Pancreas (tissue), 10 donors: ENCODE results near the gene LDLRAD4. TPM values are rescaled to one million over a fixed set of nuclear protein-coding genes. Genes with fewer than 3 reads are reported as not detected.
A peak's percentile ranks its signal among the peaks of the same experiment; 100 is the strongest.

ENCODE experiments used
- ATAC-seq, 4 donors: fragments of 200-7000 bp; cut with Tn5 transposase; one replicate each; pipeline versions ENCODE4 v1.8.0 to v1.9.1; 2020; ENCODE audit warnings: mild to moderate bottlenecking in 4 of 4, moderate library complexity in 4 of 4
- DNase-seq, 6 donors: peaks; one replicate each; pipeline ENCODE4 v3.0.0-alpha.2; 2020
- FAIRE-seq: peaks from 2 replicates; lab custom pipeline; 2012; peaks lifted over from hg19 to GRCh38; lab: Jason Lieb, UNC
- H3K27ac ChIP-seq, 4 donors: fragments of 200-600 bp; sonication (generic); 1 replicate in 3 of 4; 2 replicates in 1 of 4; pipeline versions ENCODE4 v1.5.0 to v1.8.0; 2020
- H3K27me3 ChIP-seq, 4 donors: fragments of 200-600 bp; one replicate each; pipeline ENCODE4 v1.8.0; 2021
- H3K36me3 ChIP-seq, 3 donors: fragments of 200-600 bp; sonication (generic) in 1 of 3; one replicate each; pipeline versions ENCODE4 v1.5.0 to v1.8.0; 2020 to 2021
- H3K4me1 ChIP-seq, 3 donors: fragments of 200-600 bp; one replicate each; pipeline ENCODE4 v1.8.0; 2021
- H3K4me3 ChIP-seq, 4 donors: fragments of 200-600 bp; sonication (generic) in 2 of 4; one replicate each; pipeline versions ENCODE4 v1.5.0 to v1.8.0; 2020 to 2021
- H3K9me3 ChIP-seq, 4 donors: fragments of 200-600 bp; one replicate each; pipeline ENCODE4 v1.8.0; 2021
- WGBS, 2 donors: extraction: QIAGEN DNeasy Blood & Tissue Kit; methylation state at CpG; one replicate each; pipeline ENCODE4 v1.1.7; 2013; 5-methylcytosine and 5-hydroxymethylcytosine counted together
- intact Hi-C, 3 donors: fragments of 100-400 bp; cut with DNase I; formaldehyde crosslinking; loops; one replicate each; pipeline versions ENCODE4 v1.11.1 to v1.14.2; 2022
- polyA plus RNA-seq, 2 donors: library from polyadenylated mRNA; stranded (reverse); fragments of 200-250 nt; gene quantifications; one replicate each; pipeline ENCODE4 v1.2.3, GENCODE V29; 2013
- total RNA-seq, 6 donors: library from RNA; stranded (reverse); fragmentation: NEBNext Ultra II Directional in 4 of 6; extraction: Animal tissue kit (Norgen Biotek cat#: 25700) in 4 of 6; gene quantifications; one replicate each; pipeline versions ENCODE4 v1.2.1 to v1.2.4, GENCODE V29; 2021 to 2023
- TF ChIP-seq, protein P1 (sequence below), 4 donors: fragments of 200-600 bp; sonication (generic) in 3 of 4; IDR thresholded peaks; one replicate each; pipeline versions ENCODE4 v1.5.0 to v1.8.0; 2021; ENCODE audit warnings: antibody characterized with exemption in 4 of 4
- donor health status: healthy with polysubstance abuse.
- donor health status: DM: no; HTN: no; CAD: no; lungs with moderate emphysema.
- donor health status: DM: no; HTN: no; CAD: no.
- donor health status: control.
- donor health status: control.
- donor health status: Bipolar disorder and iron deficiency.
- donor health status: DM: yes; HTN: yes; CAD: no.
- donor health status: DM: no; HTN: no; CAD: no.
- donor health status: DM: no; HTN: no; CAD: no.
- donor health status: DM: yes; HTN: yes; CAD: no.

The LDLRAD4 gene
- total and polyA plus RNA-seq, 8 donors = 2.5 to 21.8 (median 5.7) TPM

DNA sequence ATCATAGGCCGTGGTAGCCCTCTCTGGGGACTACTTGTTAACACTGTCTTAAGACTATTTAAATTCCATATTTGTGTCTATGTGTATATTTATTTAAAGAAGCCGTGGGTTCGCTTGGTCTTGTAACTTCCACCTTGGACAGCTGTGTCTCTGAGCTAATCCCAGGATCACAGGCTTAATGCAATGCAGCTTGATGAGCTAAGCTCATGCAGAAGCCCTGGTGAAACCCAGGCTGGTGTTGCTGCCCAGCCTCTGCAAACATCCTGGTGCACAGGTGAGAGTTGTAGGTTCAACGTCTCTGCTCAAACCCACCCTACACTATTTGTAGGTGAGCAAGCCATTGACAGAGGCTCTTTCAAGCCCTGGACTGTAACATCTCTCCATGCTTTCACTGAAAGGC lies 296.0 kb downstream of the LDLRAD4 start:
- Histone ChIP-seq H3K9me3 (no peaks in the 10 kb centered on the region), H3K4me3 (no peak overlapping the region), H3K36me3 (no peaks in the 10 kb centered on the region), H3K4me1 (no peaks in the 10 kb centered on the region), H3K27me3 (no peaks in the 10 kb centered on the region), H3K27ac (no peak overlapping the region)
- ATAC-seq (no peak), FAIRE-seq (no peak), DNase-seq (no peak)
- WGBS, 2 donors = 85 to 88% methylated on average over 4 of the region's 4 CpGs
- TF ChIP-seq, protein P1, sequence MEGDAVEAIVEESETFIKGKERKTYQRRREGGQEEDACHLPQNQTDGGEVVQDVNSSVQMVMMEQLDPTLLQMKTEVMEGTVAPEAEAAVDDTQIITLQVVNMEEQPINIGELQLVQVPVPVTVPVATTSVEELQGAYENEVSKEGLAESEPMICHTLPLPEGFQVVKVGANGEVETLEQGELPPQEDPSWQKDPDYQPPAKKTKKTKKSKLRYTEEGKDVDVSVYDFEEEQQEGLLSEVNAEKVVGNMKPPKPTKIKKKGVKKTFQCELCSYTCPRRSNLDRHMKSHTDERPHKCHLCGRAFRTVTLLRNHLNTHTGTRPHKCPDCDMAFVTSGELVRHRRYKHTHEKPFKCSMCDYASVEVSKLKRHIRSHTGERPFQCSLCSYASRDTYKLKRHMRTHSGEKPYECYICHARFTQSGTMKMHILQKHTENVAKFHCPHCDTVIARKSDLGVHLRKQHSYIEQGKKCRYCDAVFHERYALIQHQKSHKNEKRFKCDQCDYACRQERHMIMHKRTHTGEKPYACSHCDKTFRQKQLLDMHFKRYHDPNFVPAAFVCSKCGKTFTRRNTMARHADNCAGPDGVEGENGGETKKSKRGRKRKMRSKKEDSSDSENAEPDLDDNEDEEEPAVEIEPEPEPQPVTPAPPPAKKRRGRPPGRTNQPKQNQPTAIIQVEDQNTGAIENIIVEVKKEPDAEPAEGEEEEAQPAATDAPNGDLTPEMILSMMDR (IDR thresholded peaks at IDR 0.05) = no peak
- intact Hi-C loops = no loop called here

DNA sequence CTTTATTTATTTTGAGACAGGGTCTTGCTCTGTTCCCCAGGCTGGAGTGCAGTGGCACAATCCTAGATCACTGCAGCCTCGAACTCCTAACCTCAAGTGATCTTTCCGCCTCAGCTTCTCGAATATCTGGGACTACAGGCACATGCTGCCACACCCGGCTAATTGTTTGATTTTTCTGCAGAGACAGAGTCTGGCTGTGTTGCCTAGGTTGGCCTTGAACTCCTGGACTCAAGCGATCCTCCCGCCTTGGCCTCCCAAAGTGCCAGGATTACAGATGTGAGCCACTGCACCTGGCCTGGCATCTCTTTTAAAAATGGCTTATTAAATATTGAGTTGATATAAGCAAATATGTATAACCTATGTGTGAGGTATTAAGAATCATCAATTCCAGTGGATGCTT lies 298.3 kb downstream of the LDLRAD4 start:
- Histone ChIP-seq H3K27ac (no peak overlapping the region), H3K36me3 (no peaks in the 10 kb centered on the region), H3K4me1 (no peaks in the 10 kb centered on the region), H3K9me3 (no peaks in the 10 kb centered on the region), H3K27me3 (no peaks in the 10 kb centered on the region), H3K4me3 (no peak overlapping the region)
- WGBS, 2 donors = 80 to 87% methylated on average over 6 of the region's 6 CpGs
- ATAC-seq = no peak
- TF ChIP-seq, protein P1 (IDR thresholded peaks at IDR 0.05) = no peak
- FAIRE-seq = no peak
- intact Hi-C loops = no loop called here
- no peak for DNase-seq

DNA sequence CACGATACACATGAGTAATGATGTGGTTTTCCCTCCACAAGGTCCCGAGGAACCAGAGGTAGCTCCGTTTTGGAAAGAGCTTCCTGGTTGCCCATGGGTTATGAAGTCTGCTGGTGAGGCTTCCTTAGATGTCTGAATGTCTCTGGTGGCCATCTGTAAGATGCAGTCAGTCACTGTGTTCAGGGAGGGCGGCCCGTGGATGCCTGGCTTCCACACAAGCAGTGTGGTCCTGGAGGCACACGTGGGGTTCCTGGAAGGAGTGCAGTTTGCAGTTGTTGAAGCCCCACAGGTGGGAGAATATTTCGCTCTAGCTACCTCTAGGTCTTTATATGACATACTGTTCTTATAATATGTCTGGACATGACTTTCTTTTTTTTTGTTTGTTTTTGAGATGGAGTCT lies 298.8 kb downstream of the LDLRAD4 start:
- H3K27ac ChIP-seq = no peak overlapping the region
- ATAC-seq (no peak), DNase-seq (no peak), FAIRE-seq (no peak)
- H3K4me3 ChIP-seq = no peak overlapping the region
- H3K27me3 ChIP-seq = no peaks in the 10 kb centered on the region
- TF ChIP-seq, protein P1 (IDR thresholded peaks at IDR 0.05) = no peak
- H3K9me3 ChIP-seq = no peaks in the 10 kb centered on the region
- intact Hi-C loops = no loop called here
- H3K4me1 ChIP-seq = no peaks in the 10 kb centered on the region
- H3K36me3 ChIP-seq = no peaks in the 10 kb centered on the region
- 78 to 79% methylated on average over 7 of the region's 7 CpGs for WGBS, 2 donors

DNA sequence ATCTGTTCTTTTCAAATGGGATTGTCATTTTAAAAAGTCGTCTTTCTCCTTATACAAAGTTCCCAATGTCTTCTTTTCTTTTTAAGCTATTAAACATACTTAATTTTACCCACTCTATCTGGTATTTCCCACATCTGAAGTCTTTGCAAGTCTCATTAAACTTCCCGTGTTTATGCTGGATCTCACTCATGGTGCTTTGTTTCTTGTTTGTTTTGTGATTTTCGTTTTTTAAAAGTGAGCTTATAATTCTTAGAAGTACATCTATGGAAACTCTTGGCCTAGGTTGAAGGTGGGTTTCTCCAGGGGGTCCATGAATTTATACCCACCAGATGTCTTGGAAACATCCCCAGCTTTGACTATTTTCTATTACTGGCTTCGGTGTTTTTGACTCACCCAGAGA lies 299.8 kb downstream of the LDLRAD4 start:
- DNase-seq (no peak), ATAC-seq (no peak), FAIRE-seq (no peak)
- Histone ChIP-seq H3K27ac (no peak overlapping the region), H3K4me3 (no peak overlapping the region), H3K27me3 (no peaks in the 10 kb centered on the region), H3K4me1 (no peaks in the 10 kb centered on the region), H3K36me3 (no peaks in the 10 kb centered on the region), H3K9me3 (no peaks in the 10 kb centered on the region)
- intact Hi-C loops = no loop called here
- TF ChIP-seq, protein P1 (IDR thresholded peaks at IDR 0.05) = no peak
- WGBS, 2 donors = 57 to 66% methylated on average over 4 of the region's 4 CpGs

DNA sequence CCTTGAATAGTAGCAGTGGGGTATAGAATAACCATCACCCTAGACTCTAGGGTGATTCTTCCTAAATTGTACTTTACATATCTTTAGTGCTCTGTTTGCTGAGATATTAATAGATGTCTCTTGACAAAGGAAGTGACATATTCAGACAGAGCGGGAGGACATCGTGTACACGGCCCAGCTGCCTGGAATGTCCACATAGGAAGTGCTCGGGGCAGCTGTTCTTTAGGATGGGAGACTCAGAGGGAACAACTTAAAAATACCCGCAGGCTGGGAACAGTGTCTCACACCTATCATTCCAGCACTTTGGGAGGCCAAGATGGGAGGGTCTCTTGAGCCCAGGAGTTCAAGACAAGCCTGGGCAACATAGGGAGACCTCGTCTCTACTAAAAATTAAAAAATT lies 301.7 kb downstream of the LDLRAD4 start:
- ATAC-seq = peak in 1 of 4 donors; percentile 34
- whole genome bisulfite sequencing, 2 donors = 73 to 74% methylated on average over 6 of the region's 6 CpGs
- no peak overlapping the region for H3K27ac ChIP-seq

More for the DNA sequence above, 301.7 kb downstream of the LDLRAD4 start:
- DNase-seq (peak in 1 of 6 donors; percentile 11), FAIRE-seq (no peak)
- Histone ChIP-seq H3K9me3 (no peaks in the 10 kb centered on the region), H3K4me1 (no peaks in the 10 kb centered on the region), H3K27me3 (no peaks in the 10 kb centered on the region), H3K36me3 (no peaks in the 10 kb centered on the region), H3K4me3 (no peak overlapping the region)
- TF ChIP-seq, protein P1 (IDR thresholded peaks at IDR 0.05) = no peak
- intact Hi-C loops = no loop called here
